Nephron progenitor cell (in vitro differentiated cells): ENCODE data around the gene B4GAT1.

Experiments used
- DNase-seq: peaks from one replicate; pipeline ENCODE4 v3.0.0; 2021
- H3K27ac Mint-ChIP-seq: 2 replicates; pipeline ENCODE4 v1.8.0; 2021; ENCODE audit warnings: mild to moderate bottlenecking, moderate library complexity, mixed read lengths
- H3K27me3 Mint-ChIP-seq: 2 replicates; pipeline ENCODE4 v1.8.0; 2021; ENCODE audit warnings: mild to moderate bottlenecking, low read depth, mixed read lengths; ENCODE audit not compliant: poor library complexity
- H3K36me3 Mint-ChIP-seq: 2 replicates; pipeline ENCODE4 v1.8.0; 2021; ENCODE audit warnings: low read depth, mixed read lengths
- H3K4me1 Mint-ChIP-seq: 2 replicates; pipeline ENCODE4 v1.8.0; 2021; ENCODE audit warnings: mixed read lengths
- H3K4me3 Mint-ChIP-seq: 2 replicates; pipeline ENCODE4 v1.8.0; 2021; ENCODE audit warnings: mild to moderate bottlenecking, moderate library complexity, mixed read lengths
- H3K9me3 Mint-ChIP-seq: 2 replicates; pipeline ENCODE4 v1.8.0; 2021; ENCODE audit warnings: mild to moderate bottlenecking, moderate library complexity, mixed read lengths
- CTCF ChIP-seq: fragments of 200-600 bp; sonication (generic); IDR thresholded peaks from 2 replicates; pipeline ENCODE4 v1.5.0; 2021; ENCODE audit warnings: antibody characterized with exemption

B4GAT1 gene

DNA sequence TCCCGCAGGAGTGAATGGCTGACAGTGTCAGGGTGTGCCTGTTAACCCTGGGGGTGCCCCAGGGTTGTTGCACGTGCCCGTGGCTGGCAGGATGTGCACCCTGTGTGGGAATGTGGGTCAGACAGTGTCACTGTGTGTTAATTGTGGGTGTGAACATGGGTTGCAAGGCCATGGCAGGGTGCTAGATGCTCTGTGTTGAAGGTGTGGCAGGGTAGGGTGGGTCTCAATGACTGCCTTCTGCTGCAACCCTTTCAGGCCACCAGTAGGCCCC lies 19.5 kb downstream of the B4GAT1 start:
- Mint-ChIP-seq H3K27ac (no peak overlapping the region), H3K36me3 (no peaks in the 10 kb centered on the region), H3K4me3 (no peak overlapping the region), H3K27me3 (peaks cover 5% of the 10 kb centered on the region), H3K4me1 (peaks cover 67% of the 10 kb centered on the region), H3K9me3 (no peaks in the 10 kb centered on the region)
- DNase-seq, result no peak
- no peak for TF ChIP-seq CTCF

DNA sequence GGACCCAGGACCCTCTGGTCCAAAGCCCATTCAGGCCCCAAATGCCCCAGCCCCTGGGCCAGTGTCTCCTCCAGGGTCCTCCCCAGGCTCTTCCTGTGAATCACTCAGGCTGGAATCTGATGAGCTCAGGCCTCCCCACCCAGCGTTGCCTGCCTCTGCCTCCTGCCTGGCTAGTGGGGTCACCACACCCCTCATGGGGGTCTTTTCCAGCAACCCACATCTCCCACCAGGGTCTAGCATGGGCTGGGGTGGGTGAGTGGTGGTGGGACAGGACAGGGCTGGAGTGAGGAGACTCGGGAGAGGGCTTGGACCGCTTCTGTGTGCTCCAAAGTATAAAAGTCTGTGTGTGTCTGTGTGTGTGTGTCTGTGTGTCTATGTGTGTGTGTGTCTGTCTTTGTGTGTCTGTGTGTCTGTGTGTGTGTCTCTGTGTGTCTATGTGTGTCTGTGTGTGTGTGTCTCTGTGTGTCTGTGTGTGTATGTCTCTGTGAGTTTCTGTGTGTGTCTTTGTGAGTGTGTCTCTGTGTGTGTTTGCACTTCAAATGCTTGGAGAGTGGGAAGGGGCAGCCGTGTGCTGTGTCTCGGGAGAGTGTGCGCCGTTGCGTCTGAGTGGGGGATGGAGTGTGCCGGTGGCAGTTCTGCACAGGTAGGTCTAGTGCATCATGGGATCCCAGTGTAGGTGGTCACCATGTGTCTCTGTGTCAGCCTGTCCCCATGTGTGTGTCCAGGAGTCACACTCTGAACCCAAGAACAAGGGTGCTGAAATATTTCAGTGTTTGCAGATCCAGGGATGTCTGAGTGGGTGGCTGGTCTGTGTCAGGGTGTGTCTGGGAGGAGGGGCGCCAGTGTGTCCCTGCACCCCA lies 20.0 kb downstream of the B4GAT1 start:
- H3K27me3 Mint-ChIP-seq, result peaks cover 5% of the 10 kb centered on the region
- H3K9me3 Mint-ChIP-seq, result no peaks in the 10 kb centered on the region
- H3K4me1 Mint-ChIP-seq, result peaks cover 72% of the 10 kb centered on the region
- no peaks in the 10 kb centered on the region for H3K36me3 Mint-ChIP-seq
- TF ChIP-seq CTCF, result no peak
- peak overlapping the region; percentile 5 for H3K27ac Mint-ChIP-seq
- no peak for DNase-seq
- peak overlapping the region; percentile 2 for H3K4me3 Mint-ChIP-seq

GRCh38 chr11:66326261-66327111 lies 20.9 kb downstream of the B4GAT1 start:
- H3K9me3 Mint-ChIP-seq, result no peaks in the 10 kb centered on the region
- peaks cover 5% of the 10 kb centered on the region for H3K27me3 Mint-ChIP-seq
- H3K27ac Mint-ChIP-seq, result peak overlapping the region; percentile 17
- H3K4me3 Mint-ChIP-seq, result peak overlapping the region; percentile 5
- H3K36me3 Mint-ChIP-seq, result no peaks in the 10 kb centered on the region
- no peak for TF ChIP-seq CTCF
- H3K4me1 Mint-ChIP-seq, result peaks cover 80% of the 10 kb centered on the region
- DNase-seq, result peak; percentile 63

DNA sequence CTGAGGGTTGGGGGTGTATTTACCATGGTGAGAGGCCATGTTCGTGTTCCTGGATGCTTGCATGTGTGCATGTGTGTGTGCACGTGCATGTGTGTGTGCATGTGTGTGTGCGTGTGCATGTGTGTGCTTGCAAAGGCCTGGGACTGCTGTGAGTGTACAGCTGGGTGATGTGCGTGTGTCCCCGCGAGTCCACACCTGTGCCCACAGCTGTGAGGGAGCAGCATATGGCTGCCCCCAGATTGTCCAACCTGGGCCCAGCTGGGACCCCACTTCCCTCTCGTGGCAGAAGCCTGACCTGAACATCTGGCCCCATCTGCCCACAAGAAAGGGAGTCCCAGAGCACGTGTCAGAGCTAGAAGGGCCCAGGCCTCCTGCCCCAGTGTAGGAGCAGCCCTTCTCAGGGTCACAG lies 22.2 kb downstream of the B4GAT1 start:
- Mint-ChIP-seq H3K9me3 (peaks cover 1% of the 10 kb centered on the region), H3K4me1 (peaks cover 76% of the 10 kb centered on the region), H3K27ac (no peak overlapping the region), H3K27me3 (peaks cover 5% of the 10 kb centered on the region), H3K4me3 (peak overlapping the region; percentile 15), H3K36me3 (no peaks in the 10 kb centered on the region)
- TF ChIP-seq CTCF, result no peak
- no peak for DNase-seq

GRCh38 chr11:66324664-66325063 lies 22.8 kb downstream of the B4GAT1 start:
- peaks cover 5% of the 10 kb centered on the region for H3K27me3 Mint-ChIP-seq
- no peak overlapping the region for H3K4me3 Mint-ChIP-seq
- no peak for DNase-seq
- TF ChIP-seq CTCF, result no peak
- peaks cover 75% of the 10 kb centered on the region for H3K4me1 Mint-ChIP-seq
- peak overlapping the region; percentile 71 for H3K27ac Mint-ChIP-seq
- peaks cover 8% of the 10 kb centered on the region for H3K9me3 Mint-ChIP-seq
- no peaks in the 10 kb centered on the region for H3K36me3 Mint-ChIP-seq
